Left ventricle myocardium inferior (tissue), 1 donor: Measurements from ENCODE around the gene BMP3. TPM values are rescaled to one million over a fixed set of nuclear protein-coding genes. Genes with fewer than 3 reads are reported as not detected.

Experiments used
- DNase-seq: peaks from one replicate; pipeline ENCODE4 v3.0.0-alpha.2; 2020
- H3K27ac ChIP-seq: fragments of 200-600 bp; replicated peaks from 2 replicates; pipeline ENCODE4 v1.8.0; 2021
- H3K27me3 ChIP-seq: fragments of 200-600 bp; 2 replicates; pipeline ENCODE4 v1.8.0; 2021; ENCODE audit warnings: low read depth
- H3K36me3 ChIP-seq: fragments of 200-600 bp; 2 replicates; pipeline ENCODE4 v1.8.0; 2021
- H3K4me1 ChIP-seq: fragments of 200-600 bp; 2 replicates; pipeline ENCODE4 v1.8.0; 2021
- H3K4me3 ChIP-seq: fragments of 200-600 bp; 2 replicates; pipeline ENCODE4 v1.8.0; 2021; ENCODE audit warnings: mild to moderate bottlenecking, moderate library complexity
- H3K9me3 ChIP-seq: fragments of 200-600 bp; replicated peaks from 2 replicates; pipeline ENCODE4 v1.8.0; 2021
- intact Hi-C: fragments of 100-400 bp; cut with micrococcal nuclease; formaldehyde crosslinking; loops from one replicate; pipeline ENCODE4 v1.11.0; 2022
- total RNA-seq: library from RNA; stranded (reverse); fragmentation: NEBNext Ultra II Directional; extraction: Animal tissue kit (Norgen Biotek cat#: 25700); gene quantifications from one replicate; pipeline ENCODE4 v1.2.1, GENCODE V29; 2021
- TF ChIP-seq, protein P1 (sequence below): fragments of 200-600 bp; IDR thresholded peaks from 2 replicates; pipeline ENCODE4 v1.8.0; 2021; ENCODE audit warnings: antibody characterized with exemption, mild to moderate bottlenecking, borderline replicate concordance
- donor health status: DM: no; HTN: yes; CAD: no; lungs with severe emphysema.

Gene BMP3
- total RNA-seq, 1 donor from 2014 or later = not detected

DNA sequence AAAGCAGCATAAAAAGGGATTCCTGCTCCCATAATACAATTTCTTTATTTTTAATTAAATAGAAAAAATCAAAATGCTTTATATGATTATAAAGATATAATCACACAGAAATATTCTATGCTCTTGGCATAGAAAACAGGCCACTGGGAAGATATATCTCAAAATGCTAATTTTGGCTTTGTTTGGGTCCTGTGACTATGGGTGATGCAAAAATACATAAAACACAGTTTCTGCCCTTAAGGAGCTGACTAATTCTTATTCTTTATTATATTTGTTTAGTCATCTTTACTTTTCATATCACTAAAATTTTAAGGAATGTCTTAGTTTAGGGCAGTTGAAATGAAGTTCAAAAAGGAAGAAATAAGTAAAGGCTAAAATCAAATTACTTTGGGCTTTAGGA is 7.0 kb upstream of the BMP3 start:
- Histone ChIP-seq H3K36me3 (no peaks in the 10 kb centered on the region), H3K9me3 (no peaks in the 10 kb centered on the region), H3K4me3 (no peak overlapping the region), H3K4me1 (no peaks in the 10 kb centered on the region), H3K27me3 (peaks cover 54% of the 10 kb centered on the region), H3K27ac (no peak overlapping the region)
- intact Hi-C loops = no loop called here
- DNase-seq = no peak
- TF ChIP-seq, protein P1, sequence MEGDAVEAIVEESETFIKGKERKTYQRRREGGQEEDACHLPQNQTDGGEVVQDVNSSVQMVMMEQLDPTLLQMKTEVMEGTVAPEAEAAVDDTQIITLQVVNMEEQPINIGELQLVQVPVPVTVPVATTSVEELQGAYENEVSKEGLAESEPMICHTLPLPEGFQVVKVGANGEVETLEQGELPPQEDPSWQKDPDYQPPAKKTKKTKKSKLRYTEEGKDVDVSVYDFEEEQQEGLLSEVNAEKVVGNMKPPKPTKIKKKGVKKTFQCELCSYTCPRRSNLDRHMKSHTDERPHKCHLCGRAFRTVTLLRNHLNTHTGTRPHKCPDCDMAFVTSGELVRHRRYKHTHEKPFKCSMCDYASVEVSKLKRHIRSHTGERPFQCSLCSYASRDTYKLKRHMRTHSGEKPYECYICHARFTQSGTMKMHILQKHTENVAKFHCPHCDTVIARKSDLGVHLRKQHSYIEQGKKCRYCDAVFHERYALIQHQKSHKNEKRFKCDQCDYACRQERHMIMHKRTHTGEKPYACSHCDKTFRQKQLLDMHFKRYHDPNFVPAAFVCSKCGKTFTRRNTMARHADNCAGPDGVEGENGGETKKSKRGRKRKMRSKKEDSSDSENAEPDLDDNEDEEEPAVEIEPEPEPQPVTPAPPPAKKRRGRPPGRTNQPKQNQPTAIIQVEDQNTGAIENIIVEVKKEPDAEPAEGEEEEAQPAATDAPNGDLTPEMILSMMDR = no peak

DNA sequence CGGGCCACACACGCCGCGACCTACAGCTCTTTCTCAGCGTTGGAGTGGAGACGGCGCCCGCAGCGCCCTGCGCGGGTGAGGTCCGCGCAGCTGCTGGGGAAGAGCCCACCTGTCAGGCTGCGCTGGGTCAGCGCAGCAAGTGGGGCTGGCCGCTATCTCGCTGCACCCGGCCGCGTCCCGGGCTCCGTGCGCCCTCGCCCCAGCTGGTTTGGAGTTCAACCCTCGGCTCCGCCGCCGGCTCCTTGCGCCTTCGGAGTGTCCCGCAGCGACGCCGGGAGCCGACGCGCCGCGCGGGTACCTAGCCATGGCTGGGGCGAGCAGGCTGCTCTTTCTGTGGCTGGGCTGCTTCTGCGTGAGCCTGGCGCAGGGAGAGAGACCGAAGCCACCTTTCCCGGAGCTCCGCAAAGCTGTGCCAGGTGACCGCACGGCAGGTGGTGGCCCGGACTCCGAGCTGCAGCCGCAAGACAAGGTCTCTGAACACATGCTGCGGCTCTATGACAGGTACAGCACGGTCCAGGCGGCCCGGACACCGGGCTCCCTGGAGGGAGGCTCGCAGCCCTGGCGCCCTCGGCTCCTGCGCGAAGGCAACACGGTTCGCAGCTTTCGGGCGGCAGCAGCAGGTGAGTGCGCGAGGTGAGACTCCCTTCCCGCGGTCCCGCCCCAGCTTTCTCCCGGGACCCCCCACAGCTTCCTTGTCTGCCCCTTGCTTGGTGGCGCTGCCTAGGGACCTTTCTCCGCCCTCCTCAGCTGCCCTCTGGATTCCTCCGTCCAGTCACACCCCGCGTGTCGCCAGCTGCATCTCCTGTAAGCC is 678 bp downstream of the BMP3 start:
- no peaks in the 10 kb centered on the region for H3K36me3 ChIP-seq
- H3K4me1 ChIP-seq = peaks cover 18% of the 10 kb centered on the region
- no peak for DNase-seq
- no peaks in the 10 kb centered on the region for H3K9me3 ChIP-seq
- TF ChIP-seq, protein P1 = no peak
- H3K27ac ChIP-seq = no peak overlapping the region
- intact Hi-C loops = no loop called here
- peak overlapping the region; percentile 58 for H3K4me3 ChIP-seq
- H3K27me3 ChIP-seq = peaks cover 99% of the 10 kb centered on the region

DNA sequence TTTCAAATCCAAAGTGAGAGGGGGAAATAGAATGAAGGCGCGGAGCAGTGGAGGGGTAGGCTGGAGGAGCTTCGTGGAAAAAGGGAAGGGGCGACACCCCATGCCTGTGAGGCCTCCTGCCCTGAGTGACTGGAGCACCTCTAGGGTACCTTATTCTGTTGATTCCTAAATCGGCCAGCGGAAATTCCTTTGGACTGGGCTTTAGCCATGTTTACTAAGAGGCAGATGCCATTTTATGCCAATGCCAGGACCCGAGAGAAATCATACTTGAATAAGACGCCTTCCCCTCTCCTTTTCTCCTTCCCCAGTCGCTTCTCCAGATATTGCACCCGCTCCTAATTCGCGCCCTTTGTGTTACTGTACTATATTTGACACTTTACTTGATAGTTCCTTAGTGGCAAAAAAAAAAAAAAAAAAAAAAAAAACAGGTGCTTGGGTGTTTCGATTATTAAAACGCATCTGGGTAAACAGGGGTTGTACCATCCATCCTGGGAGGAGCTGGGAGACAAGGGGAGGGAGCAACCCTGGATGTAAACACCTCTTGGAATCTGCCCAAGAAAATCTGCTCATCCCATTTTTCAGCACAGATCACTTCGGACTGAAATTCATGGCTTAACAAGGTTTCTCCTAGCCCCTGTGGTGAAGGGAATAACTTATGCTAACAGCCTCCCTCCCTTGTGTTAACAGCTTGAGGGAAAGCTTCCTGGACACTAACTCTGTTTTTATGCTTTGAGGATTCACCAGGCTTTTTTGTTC is 1.5 kb downstream of the BMP3 start:
- peak overlapping the region; percentile 58 for H3K4me3 ChIP-seq
- H3K27me3 ChIP-seq = peaks cover 91% of the 10 kb centered on the region
- peaks cover 18% of the 10 kb centered on the region for H3K4me1 ChIP-seq
- H3K36me3 ChIP-seq = no peaks in the 10 kb centered on the region
- TF ChIP-seq, protein P1 = no peak
- no peak for DNase-seq
- no peaks in the 10 kb centered on the region for H3K9me3 ChIP-seq
- no peak overlapping the region for H3K27ac ChIP-seq
- intact Hi-C loops = no loop called here

DNA sequence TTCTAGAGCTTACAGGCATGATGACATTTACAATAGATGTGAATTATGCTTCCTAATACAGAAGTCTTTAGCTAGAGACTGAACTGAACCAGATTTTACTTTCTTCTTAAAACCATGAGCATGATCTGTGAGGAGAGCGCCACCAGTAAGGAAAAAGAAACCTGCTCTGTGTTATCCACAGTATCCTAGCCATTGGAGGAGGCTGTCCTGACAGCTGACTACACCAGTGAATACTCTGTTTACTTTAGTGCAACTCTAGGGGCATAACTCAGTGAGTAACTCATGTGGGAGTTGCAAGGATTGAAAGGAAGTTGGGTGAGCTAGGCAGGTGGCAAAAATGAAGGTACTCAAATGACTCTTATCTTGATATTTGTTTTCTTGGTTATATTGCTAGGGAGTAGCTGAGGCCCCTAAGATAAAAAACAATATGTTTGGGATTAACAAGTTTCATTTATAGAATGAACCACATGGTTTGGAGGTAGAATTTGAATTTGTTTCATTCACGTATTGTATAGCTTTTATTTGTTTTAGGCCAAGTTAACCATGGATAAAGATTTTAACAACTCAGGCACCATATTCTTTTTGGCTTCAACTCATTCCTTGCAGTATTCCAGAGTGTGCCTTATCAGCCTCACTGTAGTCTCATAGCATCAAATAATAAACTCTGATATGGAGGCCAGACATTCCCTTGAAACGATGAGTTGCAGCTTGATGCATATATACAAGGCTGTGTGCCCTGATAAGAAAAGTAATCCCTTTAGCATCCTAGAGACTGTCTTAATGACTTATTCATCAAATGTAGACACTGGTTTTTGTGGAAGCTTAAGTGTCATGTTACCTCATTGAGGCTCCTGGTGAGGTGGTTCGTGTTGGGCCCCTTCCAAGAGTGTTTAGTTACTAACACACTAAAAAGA is 2.5 kb downstream of the BMP3 start:
- intact Hi-C loops = no loop called here
- no peak overlapping the region for H3K27ac ChIP-seq
- TF ChIP-seq, protein P1 = no peak

More for the DNA sequence above, 2.5 kb downstream of the BMP3 start:
- Histone ChIP-seq H3K4me3 (no peak overlapping the region), H3K9me3 (no peaks in the 10 kb centered on the region), H3K4me1 (peaks cover 18% of the 10 kb centered on the region), H3K27me3 (peaks cover 80% of the 10 kb centered on the region), H3K36me3 (no peaks in the 10 kb centered on the region)
- no peak for DNase-seq
